Erythroblast (primary cell): ENCODE results near the gene TNRC6B.

Experiments used
- GATA1 ChIP-seq: IDR thresholded peaks from 2 replicates; pipeline ENCODE4 v1.6.1; 2011; ENCODE audit warnings: low read depth, mild to moderate bottlenecking, control low read depth, low read length, moderate library complexity
- POLR2A ChIP-seq: IDR thresholded peaks from 2 replicates; pipeline ENCODE4 v1.6.1; 2011; ENCODE audit warnings: mild to moderate bottlenecking, low read length

DNA sequence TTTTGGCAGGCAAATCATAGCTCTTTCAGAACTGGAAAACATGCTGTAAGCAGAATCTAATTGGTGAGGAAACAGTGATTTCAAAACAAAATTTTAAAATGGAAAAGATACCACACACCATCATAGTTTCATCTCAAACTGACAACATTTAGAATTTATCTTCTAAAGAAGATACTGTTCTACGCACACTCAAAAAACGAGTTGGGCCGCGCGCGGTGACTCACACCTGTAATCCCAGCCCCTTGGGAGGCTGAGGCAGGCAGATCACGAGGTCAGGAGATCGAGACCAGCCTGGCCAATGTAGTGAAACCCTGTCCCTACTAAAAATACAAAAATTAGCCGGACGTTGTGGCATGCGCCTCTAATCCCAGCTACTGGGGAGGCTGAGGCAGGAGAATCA is 124.4 kb downstream of the TNRC6B start:
- TF ChIP-seq POLR2A (no peak), GATA1 (no peak)
